ENCODE results near the gene EXOC6B.
"Not testable (repeated sequence)": the region's sequence is repeated elsewhere in the genome, so short reads cannot be mapped to it uniquely, and the experiment has no call there.

Gene EXOC6B

GRCh38 chr2:72676341-72677025, 149.3 kb downstream of the EXOC6B start:
- DNase-seq = no peak

- DNase-seq = no peak
Measured at GRCh38 chr2:72674982-72675915, 150.6 kb downstream of the EXOC6B start.

- DNase-seq = no peak
Measured at GRCh38 chr2:72673279-72673678, 152.6 kb downstream of the EXOC6B start.

- DNase-seq = no peak
Measured at GRCh38 chr2:72669121-72669520, 156.7 kb downstream of the EXOC6B start.

GRCh38 chr2:72668647-72669046, 157.2 kb downstream of the EXOC6B start:
- no peak for DNase-seq

- no peak for DNase-seq
Measured at GRCh38 chr2:72665448-72665847, 160.4 kb downstream of the EXOC6B start.

GRCh38 chr2:72661985-72662384, 163.8 kb downstream of the EXOC6B start:
- DNase-seq = no peak

- DNase-seq = no peak
Measured at GRCh38 chr2:72649810-72650209, 176.0 kb downstream of the EXOC6B start.

- DNase-seq = not testable (repeated sequence)
Measured at GRCh38 chr2:72641221-72641620, 184.6 kb downstream of the EXOC6B start.

- DNase-seq = no peak
Measured at GRCh38 chr2:72638600-72639211, 187.1 kb downstream of the EXOC6B start.

GRCh38 chr2:72636210-72636609, 189.6 kb downstream of the EXOC6B start:
- DNase-seq = no peak

GRCh38 chr2:72630767-72631166, 195.1 kb downstream of the EXOC6B start:
- DNase-seq = no peak

- no peak for DNase-seq
Measured at GRCh38 chr2:72629062-72629461, 196.8 kb downstream of the EXOC6B start.

- DNase-seq = no peak
Measured at GRCh38 chr2:72627083-72627482, 198.8 kb downstream of the EXOC6B start.

- no peak for DNase-seq
Measured at GRCh38 chr2:72625366-72625765, 200.5 kb downstream of the EXOC6B start.

- DNase-seq = no peak
Measured at GRCh38 chr2:72623481-72623880, 202.4 kb downstream of the EXOC6B start.

GRCh38 chr2:72619626-72620025, 206.2 kb downstream of the EXOC6B start:
- DNase-seq = no peak

GRCh38 chr2:72613931-72614330, 211.9 kb downstream of the EXOC6B start:
- DNase-seq = no peak

GRCh38 chr2:72612614-72613160, 213.1 kb downstream of the EXOC6B start:
- DNase-seq = no peak

- DNase-seq = no peak
Measured at GRCh38 chr2:72607189-72607588, 218.6 kb downstream of the EXOC6B start.

- DNase-seq = no peak
Measured at GRCh38 chr2:72605836-72606442, 219.9 kb downstream of the EXOC6B start.

GRCh38 chr2:72604468-72604867, 221.4 kb downstream of the EXOC6B start:
- no peak for DNase-seq

- DNase-seq = no peak
Measured at GRCh38 chr2:72603481-72603880, 222.4 kb downstream of the EXOC6B start.

Data from stimulated activated CD8-positive, alpha-beta memory T cell treated with anti-CD3 and anti-CD28 coated beads, Interleukin-4, amount 100 ng/mL, for 48 hours (primary cell).